Keratinocyte (primary cell): ENCODE data around the gene CDKAL1. TPM values are rescaled to one million over a fixed set of nuclear protein-coding genes. Genes with fewer than 3 reads are reported as not detected.

Experiments used
- DNase-seq: peaks from one replicate; pipeline ENCODE4 v3.0.0-alpha.2; 2011; ENCODE audit warnings: low read depth, missing footprints, low spot score
- FAIRE-seq: peaks from 2 replicates; lab custom pipeline; 2011; peaks lifted over from hg19 to GRCh38; lab: Jason Lieb, UNC
- H2AFZ ChIP-seq: 2 replicates; pipeline ENCODE4 v1.6.0; 2012; ENCODE audit warnings: low read length, control low read depth, inconsistent platforms; ENCODE audit not compliant: control insufficient read depth
- H3K27ac ChIP-seq: 2 replicates; pipeline ENCODE4 v1.5.1; 2011; ENCODE audit warnings: low read length; ENCODE audit not compliant: control insufficient read depth, insufficient read depth
- H3K27me3 ChIP-seq: 3 replicates; pipeline ENCODE4 v1.6.0; 2011; ENCODE audit warnings: low read length; ENCODE audit not compliant: control insufficient read depth, insufficient read depth; ENCODE audit errors: extremely low read depth
- H3K36me3 ChIP-seq, 2 experiments: 2 replicates in 1 of 2; 3 replicates in 1 of 2; pipeline ENCODE4 v1.5.1; 2011; ENCODE audit warnings: low read length in 2 of 2, mild to moderate bottlenecking in 1 of 2; ENCODE audit not compliant: control insufficient read depth in 2 of 2, insufficient read depth in 2 of 2; ENCODE audit errors: extremely low read depth in 1 of 2
- H3K4me1 ChIP-seq: 3 replicates; pipeline ENCODE4 v1.5.1; 2011; ENCODE audit warnings: low read length; ENCODE audit not compliant: control insufficient read depth, insufficient read depth; ENCODE audit errors: extremely low read depth
- H3K4me2 ChIP-seq: 3 replicates; pipeline ENCODE4 v1.6.0; 2011; ENCODE audit warnings: low read depth, low read length; ENCODE audit not compliant: control insufficient read depth, insufficient read depth; ENCODE audit errors: extremely low read depth
- H3K4me3 ChIP-seq, 3 experiments: fragments of 200-600 bp in 1 of 3; sonication (generic) in 1 of 3; 2 replicates in 2 of 3; 3 replicates in 1 of 3; pipeline ENCODE4 v1.5.1; 2011 to 2016; ENCODE audit warnings: low read length in 3 of 3, mild to moderate bottlenecking in 3 of 3, control low read depth in 2 of 3, inconsistent platforms in 1 of 3, low read depth in 1 of 3, mixed read lengths in 1 of 3, mixed run types in 1 of 3, moderate library complexity in 1 of 3; ENCODE audit not compliant: control insufficient read depth in 2 of 3, insufficient read depth in 2 of 3; ENCODE audit errors: extremely low read depth in 1 of 3
- H3K79me2 ChIP-seq: 2 replicates; pipeline ENCODE4 v1.6.0; 2012; ENCODE audit warnings: low read length; ENCODE audit not compliant: control insufficient read depth, insufficient read depth
- H3K9ac ChIP-seq: 3 replicates; pipeline ENCODE4 v1.6.0; 2011; ENCODE audit warnings: low read length; ENCODE audit not compliant: control insufficient read depth, insufficient read depth; ENCODE audit errors: extremely low read depth
- H3K9me1 ChIP-seq: 3 replicates; pipeline ENCODE4 v1.6.0; 2011; ENCODE audit warnings: low read length; ENCODE audit not compliant: control insufficient read depth, insufficient read depth; ENCODE audit errors: extremely low read depth
- H3K9me3 ChIP-seq: 2 replicates; pipeline ENCODE4 v1.5.1; 2012; ENCODE audit warnings: low read depth, low read length; ENCODE audit not compliant: control insufficient read depth
- H4K20me1 ChIP-seq: 3 replicates; pipeline ENCODE4 v1.6.0; 2011; ENCODE audit warnings: low read length; ENCODE audit not compliant: control insufficient read depth, insufficient read depth; ENCODE audit errors: extremely low read depth
- CTCF ChIP-seq, 3 experiments: IDR thresholded peaks in 1 of 3; conservative IDR thresholded peaks in 1 of 3; optimal IDR thresholded peaks in 1 of 3; 2 replicates in 2 of 3; 3 replicates in 1 of 3; pipeline versions ENCODE3 to v1.5.1; 2011; ENCODE audit warnings: low read length in 3 of 3, mild to moderate bottlenecking in 3 of 3, moderate library complexity in 2 of 3, control low read depth in 1 of 3, inconsistent platforms in 1 of 3; ENCODE audit not compliant: insufficient read depth in 2 of 3; ENCODE audit errors: extremely low read depth in 1 of 3
- EZH2 ChIP-seq: IDR thresholded peaks from one replicate; pipeline ENCODE4 v1.6.1; 2012; ENCODE audit warnings: inconsistent platforms, mild to moderate bottlenecking, low read length, moderate library complexity
- dilution Hi-C: fragments of 300-500 bp; cut with MboI; formaldehyde crosslinking; loops from one replicate; pipeline ENCODE4 v1.7.0; 2020; ENCODE audit warnings: low sequenced_read_pairs; ENCODE audit not compliant: extremely low pct_ligation_motif_present
- polyA plus RNA-seq, 5 experiments: library from polyadenylated mRNA; depleted of rRNA in 3 of 5; stranded (reverse) in 3 of 5; stranded (forward) in 1 of 5; unstranded in 1 of 5; fragments of >200 nt; gene quantifications; 1 replicate in 1 of 5; 2 replicates in 3 of 5; 3 replicates in 1 of 5; pipeline versions ENCODE4 v1.2.1 to v1.2.3, GENCODE V29; 2011 to 2012; ENCODE audit warnings: missing spikeins in 2 of 5, low read depth in 1 of 5, low replicate concordance in 1 of 5

CDKAL1 gene
- polyA plus RNA-seq, 1 donor (not counting 4 experiments of a cell fraction or from before 2014, with no cell fraction given), result 5.6 TPM

- dilution Hi-C loops, result no loop called here
- no peaks in the 10 kb centered on the region for H3K27me3 ChIP-seq
- H3K27ac ChIP-seq, result no peak overlapping the region
- peaks cover 6% of the 10 kb centered on the region for H3K4me1 ChIP-seq
- no peak overlapping the region for H3K9ac ChIP-seq
- no peaks in the 10 kb centered on the region for H3K9me1 ChIP-seq
- DNase-seq (no peak), FAIRE-seq (no peak)
- TF ChIP-seq EZH2 (no peak), CTCF (optimal IDR thresholded peaks at IDR 0.05 in 1 of 3, IDR thresholded peaks at IDR 0.05 in 1 of 3, conservative IDR thresholded peaks at IDR 0.05 in 1 of 3; ENCODE audit: extremely low read depth in 1 of 3, insufficient read depth in 2 of 3, low read length in 3 of 3) (no peak)
- H3K9me3 ChIP-seq, result no peaks in the 10 kb centered on the region
- no peak overlapping the region for H3K4me3 ChIP-seq
- H4K20me1 ChIP-seq, result no peaks in the 10 kb centered on the region
- no peak overlapping the region for H3K4me2 ChIP-seq
- H3K79me2 ChIP-seq, result no peaks in the 10 kb centered on the region
- no peak overlapping the region for H2AFZ ChIP-seq
- no peaks in the 10 kb centered on the region for H3K36me3 ChIP-seq
These were observed 299.7 kb downstream of the CDKAL1 start for GRCh38 chr6:20833881-20834515.

- Histone ChIP-seq H3K36me3 (no peaks in the 10 kb centered on the region), H3K9ac (no peak overlapping the region), H3K4me1 (peaks cover 6% of the 10 kb centered on the region), H3K9me3 (no peaks in the 10 kb centered on the region), H2AFZ (no peak overlapping the region), H3K4me3 (no peak overlapping the region), H3K27ac (no peak overlapping the region), H4K20me1 (no peaks in the 10 kb centered on the region), H3K79me2 (no peaks in the 10 kb centered on the region), H3K9me1 (no peaks in the 10 kb centered on the region), H3K27me3 (no peaks in the 10 kb centered on the region), H3K4me2 (no peak overlapping the region)
- peak; percentile 80 for FAIRE-seq
- no peak for TF ChIP-seq EZH2
- no peak for TF ChIP-seq CTCF (optimal IDR thresholded peaks at IDR 0.05 in 1 of 3, IDR thresholded peaks at IDR 0.05 in 1 of 3, conservative IDR thresholded peaks at IDR 0.05 in 1 of 3; ENCODE audit: extremely low read depth in 1 of 3, insufficient read depth in 2 of 3, low read length in 3 of 3)
- peak; percentile 44 for DNase-seq
- dilution Hi-C loops, result no loop called here
These were observed 301.2 kb downstream of the CDKAL1 start for GRCh38 chr6:20835315-20836010.
